CD4-positive, alpha-beta T cell treated with Interleukin-4 for 1 hour (primary cell): ENCODE results near the gene KSR1.

Experiments used
- DNase-seq, 2 donors: peaks; one replicate each; pipeline ENCODE4 v3.0.0-alpha.2; 2020 to 2022

The KSR1 gene

GRCh38 chr17:27575096-27575911 lies 119.1 kb downstream of the KSR1 start:
- no peak for DNase-seq

GRCh38 chr17:27575912-27576252 lies 119.6 kb downstream of the KSR1 start:
- DNase-seq: no peak

DNA sequence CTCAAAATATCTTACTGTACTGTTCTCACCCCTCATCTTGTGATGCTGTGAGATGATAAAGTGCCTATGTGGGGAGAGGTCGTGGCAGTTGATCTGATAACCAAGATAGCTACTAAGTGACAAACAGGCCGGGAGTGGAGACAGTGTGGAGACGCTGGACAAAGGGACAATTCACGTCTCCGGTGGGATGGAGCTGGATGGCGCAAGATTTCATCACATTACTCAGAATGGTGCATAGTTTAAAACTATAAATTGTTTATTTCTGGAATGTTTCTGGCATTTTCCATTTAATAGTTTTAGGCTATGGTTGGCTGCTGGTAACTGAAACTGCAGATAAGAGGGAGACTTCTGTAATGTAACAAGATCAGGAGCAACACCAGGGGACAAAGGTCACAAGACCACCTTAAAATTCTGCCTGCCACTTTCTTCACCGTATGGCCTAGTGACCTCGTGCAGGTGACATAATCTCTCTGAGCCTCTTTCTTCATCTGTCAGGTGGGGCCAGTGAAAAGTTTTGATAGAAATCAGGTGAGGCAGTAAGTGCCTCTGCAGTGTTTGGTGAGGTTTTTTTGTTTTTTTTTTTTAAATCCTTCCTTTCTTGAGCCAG lies 120.3 kb downstream of the KSR1 start:
- no peak for DNase-seq

DNA sequence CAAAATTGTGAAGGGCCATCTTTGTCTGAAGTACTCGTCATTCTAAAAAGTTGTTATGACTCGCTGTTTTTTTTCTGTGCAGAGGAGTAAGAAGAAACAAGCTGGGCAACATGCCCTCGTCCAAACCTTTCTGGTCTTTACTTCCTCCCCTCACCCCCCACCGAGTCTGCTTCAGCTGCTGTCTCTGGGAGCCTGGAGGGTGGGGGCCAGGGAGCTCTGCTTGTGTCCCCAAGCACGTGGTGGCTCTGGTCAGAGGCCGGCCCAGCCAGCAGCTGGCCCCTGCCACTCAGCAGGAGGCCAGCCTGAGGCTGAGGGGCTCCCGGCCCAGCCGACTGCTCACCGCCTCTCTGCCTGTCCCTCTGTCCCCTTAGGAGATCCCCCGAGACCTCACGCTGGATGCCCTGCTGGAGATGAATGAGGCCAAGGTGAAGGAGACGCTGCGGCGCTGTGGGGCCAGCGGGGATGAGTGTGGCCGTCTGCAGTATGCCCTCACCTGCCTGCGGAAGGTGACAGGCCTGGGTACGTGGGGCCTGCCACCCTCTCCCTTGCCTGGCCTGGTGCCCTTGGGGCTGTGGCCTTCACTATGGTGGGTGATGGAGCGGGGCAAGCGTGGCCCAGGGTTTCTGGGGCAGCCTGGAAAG lies 121.0 kb downstream of the KSR1 start:
- DNase-seq: no peak

GRCh38 chr17:27577884-27578717 lies 121.9 kb downstream of the KSR1 start:
- DNase-seq: no peak

DNA sequence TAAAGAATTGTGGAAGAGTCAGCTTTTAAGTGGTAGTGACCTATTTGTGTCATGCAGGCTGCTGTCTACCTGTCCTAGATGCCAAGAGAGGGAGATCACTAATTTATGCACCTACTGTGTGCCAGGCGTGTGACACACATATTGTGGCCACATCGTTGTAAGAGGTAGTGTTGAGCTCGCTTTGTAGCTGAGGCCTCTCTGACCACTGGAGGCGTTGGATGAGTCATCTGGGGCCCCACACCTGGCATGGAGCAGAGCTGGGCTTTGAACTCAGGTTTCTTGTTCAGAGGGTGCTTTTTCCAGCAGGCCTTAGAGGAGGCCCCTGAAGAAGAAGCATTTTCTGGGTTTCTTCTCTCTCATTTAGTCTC lies 122.5 kb downstream of the KSR1 start:
- DNase-seq: no peak

DNA sequence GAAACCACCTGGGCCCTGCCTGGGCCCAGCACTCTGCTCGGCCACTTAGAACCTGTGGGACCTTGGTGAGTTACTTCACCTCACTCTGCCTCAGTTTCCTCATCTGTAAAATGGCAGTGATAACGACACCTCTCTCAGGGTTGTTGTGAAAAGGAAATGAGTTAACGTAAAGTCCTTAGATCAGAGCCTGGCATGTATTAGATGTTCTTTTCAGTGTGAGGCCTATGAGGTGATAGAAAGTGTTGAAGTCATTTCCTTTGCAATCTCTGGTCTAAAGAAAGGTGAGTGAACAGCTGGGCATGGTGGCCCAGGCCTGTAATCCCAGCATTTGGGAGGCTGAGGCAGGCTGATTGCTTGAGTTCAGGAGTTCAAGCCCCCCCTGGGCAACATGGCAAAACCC lies 123.1 kb downstream of the KSR1 start:
- no peak for DNase-seq

GRCh38 chr17:27579897-27580321 lies 123.7 kb downstream of the KSR1 start:
- DNase-seq: no peak

DNA sequence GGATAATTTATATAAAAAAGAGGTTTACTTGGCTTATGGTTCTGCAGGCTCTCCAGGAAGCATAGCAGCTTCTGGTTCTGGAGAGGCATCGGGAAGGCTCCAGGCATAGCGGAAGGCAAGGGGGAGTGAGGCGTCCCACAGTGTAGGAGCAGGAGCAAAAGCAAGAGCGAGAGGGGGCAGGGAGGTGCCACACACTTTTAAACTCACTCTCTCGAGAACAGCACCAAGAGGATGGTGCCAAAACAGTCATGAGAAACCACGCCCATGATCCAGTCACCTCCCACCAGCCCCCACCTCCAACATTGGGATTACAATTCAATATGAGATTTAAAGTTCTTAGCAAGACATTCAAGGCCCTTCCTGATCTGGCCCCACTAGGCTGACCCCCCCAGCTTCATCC lies 124.8 kb downstream of the KSR1 start:
- DNase-seq: no peak

- DNase-seq: no peak
Measured at GRCh38 chr17:27582696-27583095, 126.4 kb downstream of the KSR1 start.

- DNase-seq: no peak
Measured at GRCh38 chr17:27585153-27585681, 129.0 kb downstream of the KSR1 start.

DNA sequence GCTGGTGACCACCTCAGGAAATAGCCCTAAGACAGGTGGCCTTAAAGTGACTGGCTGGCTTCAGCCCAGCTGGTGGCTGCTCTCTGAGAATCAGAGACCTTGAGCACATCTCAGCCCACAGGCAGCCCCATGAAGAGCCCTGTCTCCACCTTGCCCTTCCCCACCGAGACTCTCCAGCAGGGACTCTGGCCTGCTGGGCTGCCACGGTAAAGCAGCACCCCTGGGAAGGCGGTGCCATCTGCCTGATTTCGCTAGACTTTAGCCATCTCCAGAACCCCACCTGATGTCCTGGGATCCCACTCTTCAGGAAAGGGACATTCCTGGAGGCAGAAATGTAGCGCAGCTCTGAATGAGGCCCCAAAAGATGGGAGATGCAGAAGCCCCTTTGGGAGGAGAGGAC lies 129.5 kb downstream of the KSR1 start:
- no peak for DNase-seq

DNA sequence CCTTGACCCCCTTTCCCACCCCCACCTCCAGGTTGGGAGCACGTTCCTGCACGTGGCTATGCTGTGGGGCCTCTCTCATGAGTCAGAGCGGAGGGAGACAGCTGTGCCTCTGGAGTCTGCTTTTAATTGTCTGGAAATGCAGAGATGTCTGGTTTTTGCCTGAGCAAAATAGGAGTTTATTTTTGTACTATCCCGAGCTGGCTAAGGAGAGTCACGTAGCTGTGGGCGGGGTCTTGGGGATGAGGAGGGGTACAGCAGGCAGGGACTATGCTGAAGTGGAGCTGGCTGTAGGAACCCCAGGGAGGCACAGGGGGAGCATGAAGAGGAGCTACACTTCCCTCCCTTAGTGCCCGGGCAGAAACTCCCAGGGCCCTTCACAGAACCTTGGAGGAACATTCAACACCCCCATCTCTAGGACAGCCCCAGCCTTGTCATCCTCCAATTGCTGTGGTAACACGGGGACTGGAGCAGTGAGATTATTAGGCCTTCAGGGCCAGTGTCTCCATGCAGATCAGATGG lies 130.0 kb downstream of the KSR1 start:
- no peak for DNase-seq

- no peak for DNase-seq
Measured at GRCh38 chr17:27588354-27588753, 132.1 kb downstream of the KSR1 start.

DNA sequence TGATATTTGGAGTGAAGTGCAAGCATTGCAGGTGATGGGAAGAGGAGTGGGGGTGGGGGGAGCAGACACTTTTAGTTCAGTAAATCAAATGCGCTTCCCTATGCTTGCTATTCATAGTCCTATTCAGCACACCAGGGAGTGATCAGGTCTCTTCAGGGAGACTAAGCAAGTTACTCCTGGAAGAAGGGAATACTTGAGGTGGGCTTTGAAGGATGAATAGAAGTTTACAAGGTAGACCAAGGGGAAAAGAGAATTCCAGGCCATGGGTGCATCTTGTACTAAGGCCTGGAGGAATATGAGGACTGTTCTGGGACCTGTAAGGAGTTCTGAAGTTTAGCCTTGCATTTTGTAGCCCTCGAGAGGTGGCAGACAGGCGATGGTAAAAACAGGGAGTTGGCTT lies 134.6 kb downstream of the KSR1 start:
- DNase-seq: no peak

DNA sequence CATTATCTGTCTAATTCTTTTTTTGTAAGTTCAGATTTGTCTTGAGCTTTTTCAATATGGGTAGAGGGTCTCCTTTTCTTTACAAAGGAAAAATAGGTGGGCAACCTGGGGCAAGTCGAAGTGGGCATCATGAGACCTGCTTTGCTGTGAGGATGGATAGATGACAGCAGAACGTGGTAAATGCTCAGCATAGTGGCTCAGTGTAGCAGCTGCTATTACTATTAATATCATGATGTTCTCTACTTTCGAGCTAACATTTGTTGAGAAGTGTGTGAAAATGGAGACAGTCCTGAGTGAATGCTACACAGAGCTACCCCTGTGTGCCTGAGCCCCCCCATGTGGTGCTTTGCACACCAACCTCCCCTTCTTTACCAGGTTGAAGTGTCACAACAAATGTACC lies 135.7 kb downstream of the KSR1 start:
- DNase-seq: no peak

GRCh38 chr17:27593232-27593856 lies 137.1 kb downstream of the KSR1 start:
- no peak for DNase-seq

DNA sequence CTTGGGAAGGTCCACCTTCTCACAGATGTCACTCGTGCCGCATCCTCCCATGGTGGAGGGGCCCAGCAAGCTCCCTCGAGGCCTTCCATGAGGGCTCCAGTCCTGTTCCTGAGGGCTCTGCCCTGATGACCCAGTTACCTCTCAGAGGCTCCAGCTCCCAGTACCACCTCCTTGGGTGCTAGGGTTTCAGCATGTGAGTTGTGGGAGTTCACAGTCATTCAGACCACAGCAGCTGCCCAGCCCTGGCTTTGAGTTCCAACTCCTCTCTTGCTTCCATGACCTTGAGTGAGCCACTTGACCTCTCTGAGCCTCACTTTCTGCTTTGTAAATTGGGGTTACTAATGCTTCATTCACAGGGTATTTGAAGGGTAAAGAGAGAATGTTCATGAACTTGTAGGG lies 137.6 kb downstream of the KSR1 start:
- no peak for DNase-seq

DNA sequence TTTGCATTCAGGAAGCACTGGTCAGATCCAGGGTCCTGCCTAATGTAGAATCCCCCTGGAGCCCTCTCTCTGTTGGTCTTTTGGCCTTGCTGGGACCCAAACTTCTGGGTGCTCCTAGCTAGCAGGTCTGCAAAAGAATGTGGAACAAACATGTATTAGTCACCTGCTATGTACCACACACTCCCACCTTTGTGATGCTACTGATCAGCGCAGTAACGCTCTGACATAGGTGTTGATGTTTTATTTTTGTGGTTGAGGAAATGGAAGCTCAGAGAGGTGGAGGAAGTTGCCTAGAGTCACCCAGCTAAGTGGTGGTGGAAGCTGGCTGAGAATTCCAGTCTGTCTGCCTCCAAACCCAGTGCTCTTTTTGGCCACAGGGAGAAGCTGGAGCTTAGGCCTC lies 139.0 kb downstream of the KSR1 start:
- no peak for DNase-seq

DNA sequence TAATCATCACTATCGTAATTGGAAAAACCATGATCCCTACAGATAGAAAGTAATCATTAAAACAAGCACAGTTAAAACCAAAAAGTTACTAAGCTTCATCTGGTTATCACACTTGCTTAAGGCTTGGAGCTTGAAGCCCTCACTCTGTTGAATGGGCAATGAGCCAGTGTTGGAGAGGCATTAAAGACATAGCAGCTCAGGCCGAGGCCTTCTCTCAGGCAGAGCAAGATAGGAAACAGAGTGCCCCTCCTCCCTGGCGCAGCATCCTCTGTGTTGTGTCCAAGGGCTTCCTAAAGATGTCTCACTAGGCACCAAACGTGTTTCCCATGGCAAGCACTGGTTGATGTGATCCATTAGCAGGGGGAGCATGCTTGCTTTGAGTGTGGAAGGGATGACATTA lies 139.8 kb downstream of the KSR1 start:
- no peak for DNase-seq

- no peak for DNase-seq
Measured at GRCh38 chr17:27596566-27597187, 140.4 kb downstream of the KSR1 start.

DNA sequence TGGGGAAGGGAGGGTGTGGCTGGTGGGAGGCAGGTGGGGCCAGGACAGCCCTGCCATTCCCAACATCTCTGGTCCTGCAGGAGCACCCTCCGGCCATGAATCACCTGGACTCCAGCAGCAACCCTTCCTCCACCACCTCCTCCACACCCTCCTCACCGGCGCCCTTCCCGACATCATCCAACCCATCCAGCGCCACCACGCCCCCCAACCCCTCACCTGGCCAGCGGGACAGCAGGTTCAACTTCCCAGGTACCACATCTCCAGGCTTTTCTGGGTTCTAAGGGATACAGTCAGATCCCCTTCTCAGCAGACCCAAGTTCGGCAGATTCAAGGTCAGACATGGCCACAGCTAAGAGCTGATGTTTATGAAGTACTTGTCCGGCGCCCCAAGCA lies 140.9 kb downstream of the KSR1 start:
- no peak for DNase-seq
